ENCODE data around the gene EPHA2. TPM values are rescaled to one million over a fixed set of nuclear protein-coding genes. Genes with fewer than 3 reads are reported as not detected.

The EPHA2 gene
- total RNA-seq, 1 donor from 2014 or later = 44.8 TPM

- Histone ChIP-seq H3K36me3 (no peaks in the 10 kb centered on the region), H3K9me3 (no peaks in the 10 kb centered on the region), H3K4me1 (peaks cover 11% of the 10 kb centered on the region), H3K27me3 (no peaks in the 10 kb centered on the region), H3K27ac (no peak overlapping the region), H3K4me3 (no peak overlapping the region)
- ATAC-seq (no peak), DNase-seq (no peak)
- intact Hi-C loops (cut with DNase I) = loop anchor here (2.0 kb wide), 1 partner anchor 107 kb away; no protein-coding TSS in a partner anchor
- TF ChIP-seq CTCF (IDR thresholded peaks at IDR 0.05) = no peak
Measured at GRCh38 chr1:16081636-16082035, 74.2 kb downstream of the EPHA2 start.

- intact Hi-C loops (cut with DNase I) = loop anchor here (2.0 kb wide), 1 partner anchor 108 kb away; no protein-coding TSS in a partner anchor
- DNase-seq (no peak), ATAC-seq (no peak)
- Histone ChIP-seq H3K4me3 (no peak overlapping the region), H3K27ac (no peak overlapping the region), H3K36me3 (no peaks in the 10 kb centered on the region), H3K9me3 (no peaks in the 10 kb centered on the region), H3K4me1 (peaks cover 11% of the 10 kb centered on the region), H3K27me3 (no peaks in the 10 kb centered on the region)
- no peak for TF ChIP-seq CTCF (IDR thresholded peaks at IDR 0.05)
Measured at GRCh38 chr1:16080422-16081150, 75.3 kb downstream of the EPHA2 start.

- peak; percentile 87 for DNase-seq
- Histone ChIP-seq H3K27ac (no peak overlapping the region), H3K27me3 (peaks cover 3% of the 10 kb centered on the region), H3K36me3 (no peaks in the 10 kb centered on the region), H3K4me1 (peaks cover 12% of the 10 kb centered on the region), H3K4me3 (no peak overlapping the region), H3K9me3 (no peaks in the 10 kb centered on the region)
- intact Hi-C loops (cut with DNase I) = no loop called here
- TF ChIP-seq CTCF (IDR thresholded peaks at IDR 0.05) = peak; percentile 87
- peak; percentile 84 for ATAC-seq
Measured at GRCh38 chr1:16078925-16079656, 76.8 kb downstream of the EPHA2 start.

- Histone ChIP-seq H3K36me3 (no peaks in the 10 kb centered on the region), H3K27ac (no peak overlapping the region), H3K27me3 (peaks cover 11% of the 10 kb centered on the region), H3K4me3 (no peak overlapping the region), H3K9me3 (no peaks in the 10 kb centered on the region), H3K4me1 (peaks cover 15% of the 10 kb centered on the region)
- DNase-seq (no peak), ATAC-seq (no peak)
- intact Hi-C loops (cut with DNase I) = no loop called here
- no peak for TF ChIP-seq CTCF (IDR thresholded peaks at IDR 0.05)
Measured at GRCh38 chr1:16077406-16078245, 78.2 kb downstream of the EPHA2 start.

- DNase-seq (no peak), ATAC-seq (no peak)
- Histone ChIP-seq H3K9me3 (no peaks in the 10 kb centered on the region), H3K4me3 (no peak overlapping the region), H3K27me3 (peaks cover 11% of the 10 kb centered on the region), H3K4me1 (peaks cover 13% of the 10 kb centered on the region), H3K36me3 (no peaks in the 10 kb centered on the region), H3K27ac (no peak overlapping the region)
- intact Hi-C loops (cut with DNase I) = no loop called here
- no peak for TF ChIP-seq CTCF (IDR thresholded peaks at IDR 0.05)
Measured at GRCh38 chr1:16076865-16077238, 79.0 kb downstream of the EPHA2 start.
